Endothelial cell (in vitro differentiated cells): Measurements from ENCODE around the gene DNASE1L3. TPM values are rescaled to one million over a fixed set of nuclear protein-coding genes. Genes with fewer than 3 reads are reported as not detected.

ENCODE experiments used
- DNase-seq: peaks from one replicate; pipeline ENCODE4 v3.0.0; 2021; ENCODE audit warnings: low spot score
- H3K27ac Mint-ChIP-seq: one replicate; pipeline ENCODE4 v1.8.0; 2021; ENCODE audit warnings: mixed read lengths, inconsistent platforms; ENCODE audit not compliant: unreplicated experiment
- H3K27me3 Mint-ChIP-seq: one replicate; pipeline ENCODE4 v1.8.0; 2021; ENCODE audit warnings: mild to moderate bottlenecking, moderate library complexity, mixed read lengths, inconsistent platforms; ENCODE audit not compliant: unreplicated experiment
- H3K36me3 Mint-ChIP-seq: one replicate; pipeline ENCODE4 v1.8.0; 2021; ENCODE audit warnings: mild to moderate bottlenecking, low read depth, mixed read lengths, inconsistent platforms; ENCODE audit not compliant: unreplicated experiment
- H3K4me1 Mint-ChIP-seq: one replicate; pipeline ENCODE4 v1.8.0; 2021; ENCODE audit warnings: mild to moderate bottlenecking, mixed read lengths, inconsistent platforms; ENCODE audit not compliant: unreplicated experiment
- H3K4me3 Mint-ChIP-seq: one replicate; pipeline ENCODE4 v1.8.0; 2021; ENCODE audit warnings: mild to moderate bottlenecking, mixed read lengths, inconsistent platforms; ENCODE audit not compliant: unreplicated experiment
- H3K9me3 Mint-ChIP-seq: one replicate; pipeline ENCODE4 v1.8.0; 2021; ENCODE audit warnings: mixed read lengths, inconsistent platforms; ENCODE audit not compliant: unreplicated experiment
- CTCF ChIP-seq: fragments of 200-600 bp; sonication (generic); IDR thresholded peaks from one replicate; pipeline ENCODE4 v1.5.0; 2021; ENCODE audit warnings: antibody characterized with exemption; ENCODE audit not compliant: unreplicated experiment
- total RNA-seq: library from RNA; stranded (reverse); fragmentation: NEBNext Ultra II Directional; extraction: Animal tissue kit (Norgen Biotek cat#: 25700); gene quantifications from one replicate; pipeline ENCODE4 v1.2.1, GENCODE V29; 2021; ENCODE audit not compliant: unreplicated experiment

Gene DNASE1L3
- total RNA-seq, 1 donor from 2014 or later: 1.6 TPM

- Mint-ChIP-seq H3K4me1 (peaks cover 7% of the 10 kb centered on the region), H3K27ac (no peak overlapping the region), H3K9me3 (no peaks in the 10 kb centered on the region), H3K4me3 (no peak overlapping the region), H3K36me3 (no peaks in the 10 kb centered on the region), H3K27me3 (peaks cover 2% of the 10 kb centered on the region)
- no peak for TF ChIP-seq CTCF
- no peak for DNase-seq
These were observed 4.7 kb upstream of the DNASE1L3 start for GRCh38 chr3:58215317-58216025.

GRCh38 chr3:58214484-58215316 is 3.9 kb upstream of the DNASE1L3 start:
- H3K27me3 Mint-ChIP-seq: peaks cover 4% of the 10 kb centered on the region
- H3K4me3 Mint-ChIP-seq: no peak overlapping the region
- no peak overlapping the region for H3K27ac Mint-ChIP-seq
- H3K4me1 Mint-ChIP-seq: peaks cover 7% of the 10 kb centered on the region
- no peaks in the 10 kb centered on the region for H3K9me3 Mint-ChIP-seq
- DNase-seq: no peak
- no peak for TF ChIP-seq CTCF
- no peaks in the 10 kb centered on the region for H3K36me3 Mint-ChIP-seq

- Mint-ChIP-seq H3K27ac (no peak overlapping the region), H3K4me3 (no peak overlapping the region), H3K27me3 (peaks cover 2% of the 10 kb centered on the region), H3K9me3 (no peaks in the 10 kb centered on the region), H3K36me3 (peaks cover 4% of the 10 kb centered on the region), H3K4me1 (peaks cover 9% of the 10 kb centered on the region)
- no peak for DNase-seq
- TF ChIP-seq CTCF: no peak
These were observed 839 bp downstream of the DNASE1L3 start for GRCh38 chr3:58209933-58210332.

GRCh38 chr3:58207954-58208353 is 2.8 kb downstream of the DNASE1L3 start:
- no peaks in the 10 kb centered on the region for H3K9me3 Mint-ChIP-seq
- no peak overlapping the region for H3K27ac Mint-ChIP-seq
- H3K36me3 Mint-ChIP-seq: peaks cover 7% of the 10 kb centered on the region
- H3K4me3 Mint-ChIP-seq: no peak overlapping the region
- DNase-seq: no peak
- TF ChIP-seq CTCF: no peak
- peaks cover 20% of the 10 kb centered on the region for H3K4me1 Mint-ChIP-seq
- H3K27me3 Mint-ChIP-seq: peaks cover 3% of the 10 kb centered on the region
